SK-N-SH (cell line): Measurements from ENCODE around the gene SYNE1.

Experiments
- JUND ChIP-seq: IDR thresholded peaks from 2 replicates; pipeline ENCODE4 v1.4.0; 2012
- NFIC ChIP-seq: IDR thresholded peaks from 2 replicates; pipeline ENCODE4 v1.4.0; 2012; ENCODE audit warnings: borderline replicate concordance
- POLR2AphosphoS5 ChIP-seq: IDR thresholded peaks from 2 replicates; pipeline ENCODE4 v1.6.1; 2012; ENCODE audit warnings: low read depth, low read length
- USF1 ChIP-seq: IDR thresholded peaks from 2 replicates; pipeline ENCODE4 v1.4.0; 2012; ENCODE audit warnings: low read depth, borderline replicate concordance
- ZBTB33 ChIP-seq: IDR thresholded peaks from 2 replicates; pipeline ENCODE4 v1.4.0; 2012; ENCODE audit warnings: low read depth, borderline replicate concordance
- TF ChIP-seq, protein P1 (sequence below): fragments of 200-600 bp; sonication (generic); IDR thresholded peaks from 2 replicates; pipeline ENCODE4 v1.6.1; 2017; ENCODE audit warnings: antibody characterized with exemption, mild to moderate bottlenecking, moderate library complexity
- TF ChIP-seq, protein P2 (sequence below): IDR thresholded peaks from 2 replicates; pipeline ENCODE4 v1.6.1; 2012; ENCODE audit warnings: mild to moderate bottlenecking, low read depth, low read length, moderate library complexity

GRCh38 chr6:152387091-152387490 lies 250.1 kb downstream of the SYNE1 start:
- TF ChIP-seq, protein P1, sequence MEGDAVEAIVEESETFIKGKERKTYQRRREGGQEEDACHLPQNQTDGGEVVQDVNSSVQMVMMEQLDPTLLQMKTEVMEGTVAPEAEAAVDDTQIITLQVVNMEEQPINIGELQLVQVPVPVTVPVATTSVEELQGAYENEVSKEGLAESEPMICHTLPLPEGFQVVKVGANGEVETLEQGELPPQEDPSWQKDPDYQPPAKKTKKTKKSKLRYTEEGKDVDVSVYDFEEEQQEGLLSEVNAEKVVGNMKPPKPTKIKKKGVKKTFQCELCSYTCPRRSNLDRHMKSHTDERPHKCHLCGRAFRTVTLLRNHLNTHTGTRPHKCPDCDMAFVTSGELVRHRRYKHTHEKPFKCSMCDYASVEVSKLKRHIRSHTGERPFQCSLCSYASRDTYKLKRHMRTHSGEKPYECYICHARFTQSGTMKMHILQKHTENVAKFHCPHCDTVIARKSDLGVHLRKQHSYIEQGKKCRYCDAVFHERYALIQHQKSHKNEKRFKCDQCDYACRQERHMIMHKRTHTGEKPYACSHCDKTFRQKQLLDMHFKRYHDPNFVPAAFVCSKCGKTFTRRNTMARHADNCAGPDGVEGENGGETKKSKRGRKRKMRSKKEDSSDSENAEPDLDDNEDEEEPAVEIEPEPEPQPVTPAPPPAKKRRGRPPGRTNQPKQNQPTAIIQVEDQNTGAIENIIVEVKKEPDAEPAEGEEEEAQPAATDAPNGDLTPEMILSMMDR = no peak
- TF ChIP-seq, protein P2, sequence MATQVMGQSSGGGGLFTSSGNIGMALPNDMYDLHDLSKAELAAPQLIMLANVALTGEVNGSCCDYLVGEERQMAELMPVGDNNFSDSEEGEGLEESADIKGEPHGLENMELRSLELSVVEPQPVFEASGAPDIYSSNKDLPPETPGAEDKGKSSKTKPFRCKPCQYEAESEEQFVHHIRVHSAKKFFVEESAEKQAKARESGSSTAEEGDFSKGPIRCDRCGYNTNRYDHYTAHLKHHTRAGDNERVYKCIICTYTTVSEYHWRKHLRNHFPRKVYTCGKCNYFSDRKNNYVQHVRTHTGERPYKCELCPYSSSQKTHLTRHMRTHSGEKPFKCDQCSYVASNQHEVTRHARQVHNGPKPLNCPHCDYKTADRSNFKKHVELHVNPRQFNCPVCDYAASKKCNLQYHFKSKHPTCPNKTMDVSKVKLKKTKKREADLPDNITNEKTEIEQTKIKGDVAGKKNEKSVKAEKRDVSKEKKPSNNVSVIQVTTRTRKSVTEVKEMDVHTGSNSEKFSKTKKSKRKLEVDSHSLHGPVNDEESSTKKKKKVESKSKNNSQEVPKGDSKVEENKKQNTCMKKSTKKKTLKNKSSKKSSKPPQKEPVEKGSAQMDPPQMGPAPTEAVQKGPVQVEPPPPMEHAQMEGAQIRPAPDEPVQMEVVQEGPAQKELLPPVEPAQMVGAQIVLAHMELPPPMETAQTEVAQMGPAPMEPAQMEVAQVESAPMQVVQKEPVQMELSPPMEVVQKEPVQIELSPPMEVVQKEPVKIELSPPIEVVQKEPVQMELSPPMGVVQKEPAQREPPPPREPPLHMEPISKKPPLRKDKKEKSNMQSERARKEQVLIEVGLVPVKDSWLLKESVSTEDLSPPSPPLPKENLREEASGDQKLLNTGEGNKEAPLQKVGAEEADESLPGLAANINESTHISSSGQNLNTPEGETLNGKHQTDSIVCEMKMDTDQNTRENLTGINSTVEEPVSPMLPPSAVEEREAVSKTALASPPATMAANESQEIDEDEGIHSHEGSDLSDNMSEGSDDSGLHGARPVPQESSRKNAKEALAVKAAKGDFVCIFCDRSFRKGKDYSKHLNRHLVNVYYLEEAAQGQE = no peak
- TF ChIP-seq ZBTB33 = no peak
- no peak for TF ChIP-seq NFIC
- no peak for TF ChIP-seq USF1
- TF ChIP-seq POLR2AphosphoS5 = no peak
- no peak for TF ChIP-seq JUND
